H9 (cell line): ENCODE data around the gene FN1. TPM values are rescaled to one million over a fixed set of nuclear protein-coding genes. Genes with fewer than 3 reads are reported as not detected.

Experiments used
- DNase-seq: peaks from one replicate; pipeline ENCODE4 v3.0.0-alpha.2; 2017
- H2AFZ ChIP-seq: one replicate; pipeline ENCODE4 v1.6.1; 2013; ENCODE audit warnings: mild to moderate bottlenecking, low read length, control low read depth, moderate library complexity
- H2AK5ac ChIP-seq: 2 replicates; pipeline ENCODE4 v1.6.1; 2013; ENCODE audit warnings: low read length, control low read depth, mixed read lengths; ENCODE audit not compliant: insufficient read length
- H2BK120ac ChIP-seq: one replicate; pipeline ENCODE4 v1.6.1; 2013; ENCODE audit warnings: low read depth, mild to moderate bottlenecking, low read length, control low read depth, inconsistent platforms; ENCODE audit not compliant: poor library complexity, severe bottlenecking
- H2BK12ac ChIP-seq: 2 replicates; pipeline ENCODE4 v1.6.1; 2013; ENCODE audit warnings: low read length, control low read depth, mixed read lengths, low read depth; ENCODE audit not compliant: insufficient read length
- H2BK15ac ChIP-seq: 2 replicates; pipeline ENCODE4 v1.6.1; 2013; ENCODE audit warnings: low read depth, low read length, control low read depth
- H2BK20ac ChIP-seq: one replicate; pipeline ENCODE4 v1.6.1; 2013; ENCODE audit warnings: low read depth, mild to moderate bottlenecking, low read length, control low read depth, inconsistent platforms; ENCODE audit not compliant: poor library complexity, severe bottlenecking
- H2BK5ac ChIP-seq: 2 replicates; pipeline ENCODE4 v1.6.1; 2013; ENCODE audit warnings: low read length, control low read depth, mixed read lengths; ENCODE audit not compliant: insufficient read length
- H3K14ac ChIP-seq: 2 replicates; pipeline ENCODE4 v1.6.1; 2013; ENCODE audit warnings: low read length, control low read depth; ENCODE audit not compliant: insufficient read depth
- H3K18ac ChIP-seq: 2 replicates; pipeline ENCODE4 v1.6.1; 2013; ENCODE audit warnings: low read depth, mild to moderate bottlenecking, mixed read lengths, low read length, control low read depth; ENCODE audit not compliant: insufficient read length
- H3K23ac ChIP-seq: 2 replicates; pipeline ENCODE4 v1.6.1; 2013; ENCODE audit warnings: low read length, control low read depth, mixed read lengths, low read depth; ENCODE audit not compliant: insufficient read length
- H3K23me2 ChIP-seq: 2 replicates; pipeline ENCODE4 v1.6.1; 2013; ENCODE audit warnings: low read depth, mild to moderate bottlenecking, mixed read lengths, low read length, control low read depth; ENCODE audit not compliant: insufficient read length, poor library complexity, severe bottlenecking
- H3K27ac ChIP-seq: 2 replicates; pipeline ENCODE4 v1.5.1; 2013; ENCODE audit warnings: low read length, control low read depth, mixed read lengths, low read depth; ENCODE audit not compliant: insufficient read length
- H3K27me3 ChIP-seq: 2 replicates; pipeline ENCODE4 v1.6.1; 2013; ENCODE audit warnings: low read length, control low read depth, inconsistent platforms; ENCODE audit not compliant: insufficient read depth
- H3K4ac ChIP-seq: 2 replicates; pipeline ENCODE4 v1.6.1; 2013; ENCODE audit warnings: low read depth, mild to moderate bottlenecking, control low read depth, inconsistent platforms, low read length, moderate library complexity
- H3K4me1 ChIP-seq: 2 replicates; pipeline ENCODE4 v1.6.1; 2013; ENCODE audit warnings: low read length, control low read depth, inconsistent platforms; ENCODE audit not compliant: insufficient read depth
- H3K4me2 ChIP-seq: 2 replicates; pipeline ENCODE4 v1.6.1; 2013; ENCODE audit warnings: low read length, control low read depth, mixed read lengths; ENCODE audit not compliant: insufficient read length, insufficient read depth
- H3K56ac ChIP-seq: 2 replicates; pipeline ENCODE4 v1.6.1; 2013; ENCODE audit warnings: low read depth, mild to moderate bottlenecking, mixed read lengths, low read length, control low read depth; ENCODE audit not compliant: insufficient read length
- H3K79me1 ChIP-seq: 2 replicates; pipeline ENCODE4 v1.6.1; 2013; ENCODE audit warnings: low read depth, mild to moderate bottlenecking, moderate library complexity, low read length, control low read depth, inconsistent platforms; ENCODE audit not compliant: insufficient read depth, poor library complexity, severe bottlenecking
- H3K79me2 ChIP-seq: 2 replicates; pipeline ENCODE4 v1.6.1; 2013; ENCODE audit warnings: low read length, control low read depth, inconsistent platforms; ENCODE audit not compliant: insufficient read depth
- H3K9ac ChIP-seq: 2 replicates; pipeline ENCODE4 v1.6.1; 2013; ENCODE audit warnings: low read length, control low read depth, mixed read lengths; ENCODE audit not compliant: insufficient read length; ENCODE audit errors: extremely low read depth
- H3K9me3 ChIP-seq: one replicate; pipeline ENCODE4 v1.6.1; 2013; ENCODE audit warnings: low read depth, low read length, inconsistent platforms; ENCODE audit not compliant: control insufficient read depth
- H3T11ph ChIP-seq: one replicate; pipeline ENCODE4 v1.6.1; 2013; ENCODE audit warnings: mild to moderate bottlenecking, low read length, control low read depth, inconsistent platforms
- H4K20me1 ChIP-seq: one replicate; pipeline ENCODE4 v1.6.1; 2013; ENCODE audit not compliant: control insufficient read depth, insufficient read length, insufficient read depth
- H4K5ac ChIP-seq: 2 replicates; pipeline ENCODE4 v1.6.1; 2013; ENCODE audit warnings: low read depth, mild to moderate bottlenecking, mixed read lengths, low read length, control low read depth; ENCODE audit not compliant: insufficient read length
- H4K8ac ChIP-seq: replicated peaks from 2 replicates; pipeline ENCODE4 v1.6.1; 2013; ENCODE audit warnings: low read length, control low read depth, mixed read lengths, low read depth; ENCODE audit not compliant: insufficient read length
- H4K91ac ChIP-seq: 2 replicates; pipeline ENCODE4 v1.6.1; 2013; ENCODE audit warnings: low read depth, mild to moderate bottlenecking, moderate library complexity, mixed read lengths, low read length, control low read depth; ENCODE audit not compliant: insufficient read length
- H3K27ac Mint-ChIP-seq, 3 experiments: 2 replicates in 2 of 3; 3 replicates in 1 of 3; pipeline ENCODE4 v1.8.0; 2020 to 2021; ENCODE audit warnings: mixed read lengths in 3 of 3, mild to moderate bottlenecking in 1 of 3, moderate library complexity in 1 of 3
- H3K27me3 Mint-ChIP-seq: 2 replicates; pipeline ENCODE4 v1.8.0; 2021; ENCODE audit warnings: low read depth, mild to moderate bottlenecking, moderate library complexity, mixed read lengths
- H3K36me3 Mint-ChIP-seq, 3 experiments: 2 replicates in 2 of 3; 3 replicates in 1 of 3; pipeline ENCODE4 v1.8.0; 2020 to 2021; ENCODE audit warnings: low read depth in 3 of 3, mixed read lengths in 3 of 3; ENCODE audit not compliant: insufficient read depth in 1 of 3
- H3K4me1 Mint-ChIP-seq, 2 experiments: 2 replicates each; pipeline ENCODE4 v1.8.0; 2020; ENCODE audit warnings: mixed read lengths in 2 of 2
- H3K4me3 Mint-ChIP-seq, 2 experiments: 2 replicates in 1 of 2; 3 replicates in 1 of 2; pipeline ENCODE4 v1.8.0; 2020 to 2021; ENCODE audit warnings: mild to moderate bottlenecking in 2 of 2, mixed read lengths in 2 of 2, moderate library complexity in 1 of 2
- H3K9me3 Mint-ChIP-seq, 2 experiments: 2 replicates in 1 of 2; 3 replicates in 1 of 2; pipeline ENCODE4 v1.8.0; 2020; ENCODE audit warnings: mild to moderate bottlenecking in 2 of 2, mixed read lengths in 2 of 2, moderate library complexity in 1 of 2
- CTCF ChIP-seq: fragments of 200-600 bp; sonication (generic); conservative IDR thresholded peaks from 3 replicates; pipeline ENCODE4 v1.8.0; 2021; ENCODE audit warnings: antibody characterized with exemption, mild to moderate bottlenecking
- WGBS: extraction: QIAGEN DNeasy Blood & Tissue Kit; methylation state at CpG from one replicate; pipeline ENCODE4 v1.1.7; 2013; ENCODE audit warnings: missing lambda C conversion rate, low lambda C conversion rate, mixed read lengths; ENCODE audit not compliant: insufficient read length; ENCODE audit errors: extremely low coverage; 5-methylcytosine and 5-hydroxymethylcytosine counted together
- total RNA-seq: library from RNA; stranded (reverse); gene quantifications from 2 replicates; pipeline ENCODE4 v1.2.1, GENCODE V29; 2021

Gene FN1
- total RNA-seq, 1 experiment from 2014 or later, result 56.0 TPM

DNA sequence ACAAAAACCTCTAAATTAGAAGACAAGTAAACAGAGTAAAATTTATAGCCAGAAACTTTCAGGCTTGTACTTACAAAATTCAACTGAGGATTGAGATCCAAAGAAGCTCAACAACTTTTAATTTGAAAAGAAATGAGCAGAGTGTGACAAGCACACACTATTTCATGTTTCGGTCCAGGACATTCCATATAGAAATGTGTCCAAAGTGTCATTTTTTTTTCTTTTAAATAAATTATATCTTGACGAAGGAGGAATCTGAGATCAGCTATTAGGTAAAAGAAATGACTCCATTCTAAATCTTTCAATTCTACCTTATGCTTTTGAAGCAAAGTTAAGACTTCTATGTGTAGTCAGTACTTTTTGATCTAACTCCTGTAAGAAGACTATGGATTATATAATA, 4.6 kb downstream of the FN1 start:
- H2BK5ac ChIP-seq, result no peak overlapping the region
- H2BK20ac ChIP-seq, result no peak overlapping the region
- no CpG with 5 or more reads among the region's 2 CpGs for WGBS
- H4K91ac ChIP-seq, result no peak overlapping the region
- H3K27ac ChIP-seq, result no peak overlapping the region
- no peaks in the 10 kb centered on the region for H3K23me2 ChIP-seq
- no peaks in the 10 kb centered on the region for H3K4me1 ChIP-seq
- no peaks in the 10 kb centered on the region for H3K27me3 ChIP-seq
- Mint-ChIP-seq H3K36me3 (peaks cover 7 to 30% (median 8%) of the 10 kb centered on the region in 3 experiments), H3K9me3 (no peaks in the 10 kb centered on the region), H3K27ac (no peak overlapping the region), H3K27me3 (peaks cover 4% of the 10 kb centered on the region), H3K4me3 (no peak overlapping the region), H3K4me1 (peaks cover 9% of the 10 kb centered on the region in 2 experiments)
- no peak overlapping the region for H2BK12ac ChIP-seq
- H3K4ac ChIP-seq, result no peak overlapping the region
- no peak overlapping the region for H4K8ac ChIP-seq
- no peak overlapping the region for H3K23ac ChIP-seq
- DNase-seq, result no peak
- no peak overlapping the region for H3K14ac ChIP-seq
- H3K56ac ChIP-seq, result no peak overlapping the region
- H2BK15ac ChIP-seq, result no peak overlapping the region
- no peaks in the 10 kb centered on the region for H4K20me1 ChIP-seq
- no peak overlapping the region for H3K4me2 ChIP-seq
- H3K79me2 ChIP-seq, result no peaks in the 10 kb centered on the region
- no peak overlapping the region for H4K5ac ChIP-seq
- H3K18ac ChIP-seq, result no peak overlapping the region
- no peaks in the 10 kb centered on the region for H3K9me3 ChIP-seq
- no peak for TF ChIP-seq CTCF
- H3T11ph ChIP-seq, result no peak overlapping the region
- no peak overlapping the region for H2AK5ac ChIP-seq
- no peaks in the 10 kb centered on the region for H3K79me1 ChIP-seq
- H2BK120ac ChIP-seq, result no peak overlapping the region
- H3K9ac ChIP-seq, result no peak overlapping the region
- H2AFZ ChIP-seq, result no peak overlapping the region
